CD4-positive, alpha-beta T cell treated with Interleukin-15 for 1 hour (primary cell): Measurements from ENCODE around the gene NME7.
"Not testable (repeated sequence)": the region's sequence is repeated elsewhere in the genome, so short reads cannot be mapped to it uniquely, and the experiment has no call there.

Experiments
- DNase-seq: peaks from one replicate; pipeline ENCODE4 v3.0.0-alpha.2; 2020

Gene NME7

GRCh38 chr1:169149555-169150286, 217.9 kb downstream of the NME7 start:
- DNase-seq = no peak

- DNase-seq = no peak
Measured at GRCh38 chr1:169148472-169149252, 218.9 kb downstream of the NME7 start.

DNA sequence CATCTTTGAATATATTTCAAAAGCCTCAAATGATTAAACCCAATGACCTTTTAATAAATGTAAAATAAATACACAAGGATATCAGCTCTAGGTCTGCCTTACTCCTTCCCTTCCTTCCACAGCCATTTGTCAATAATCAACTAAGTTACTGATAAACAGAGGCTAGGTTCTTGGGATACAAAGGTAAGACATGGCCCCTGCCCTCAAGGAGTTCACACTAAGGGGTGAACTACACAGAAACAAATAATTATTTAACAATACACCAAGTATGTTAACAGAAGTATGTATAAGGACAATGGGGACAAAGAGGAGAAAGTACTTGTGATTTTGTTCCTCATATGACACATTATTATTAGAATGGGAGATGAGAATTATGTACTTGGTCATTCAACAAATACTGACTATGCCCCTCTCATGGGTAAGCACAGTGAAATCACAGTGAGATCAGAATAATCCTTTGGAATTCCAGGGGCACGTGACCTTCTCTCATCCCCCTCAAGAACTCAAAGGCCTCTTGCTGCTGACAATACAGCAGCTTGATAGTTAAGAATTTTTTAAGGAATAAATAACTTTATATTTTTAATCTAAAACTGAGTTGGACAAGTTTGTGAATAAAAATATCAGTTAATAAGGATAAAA, 220.9 kb downstream of the NME7 start:
- no peak for DNase-seq

GRCh38 chr1:169144941-169145626, 222.5 kb downstream of the NME7 start:
- no peak for DNase-seq

DNA sequence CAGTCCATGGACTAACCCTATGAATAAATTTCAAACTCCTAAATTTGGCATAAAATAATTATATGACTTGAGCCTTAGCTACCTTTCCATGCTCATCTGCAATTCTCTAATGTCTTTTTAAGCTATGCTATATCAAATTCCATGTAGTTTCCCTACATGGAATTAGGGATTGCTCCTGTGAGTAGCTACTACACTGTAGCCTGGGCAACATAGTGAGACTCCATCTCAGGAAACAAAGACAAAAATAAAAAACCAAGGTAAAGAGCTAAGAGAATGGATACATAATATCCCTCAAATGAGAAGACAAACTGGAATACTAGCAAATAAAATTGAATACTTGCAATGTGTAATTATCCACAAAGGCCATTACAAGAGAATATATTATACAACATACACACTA, 223.6 kb downstream of the NME7 start:
- DNase-seq = no peak

DNA sequence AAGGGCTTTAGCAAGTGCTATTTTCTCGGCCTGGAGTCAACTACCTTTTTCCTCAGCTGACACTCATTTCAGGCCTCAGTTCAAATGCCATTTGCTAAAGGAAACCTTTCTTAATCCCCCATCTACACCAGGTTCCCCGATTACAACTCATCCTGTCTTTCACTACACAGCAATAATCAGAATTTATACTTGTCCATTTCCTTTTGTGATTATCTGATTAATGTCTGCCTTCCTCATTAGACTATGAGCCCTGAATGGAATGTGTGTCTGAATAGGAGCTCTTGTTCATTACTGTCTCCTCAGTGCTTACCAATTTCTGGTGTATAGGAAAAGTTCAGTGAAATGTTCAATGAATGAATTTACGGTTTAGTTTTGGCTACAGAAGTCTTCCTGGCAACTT, 224.3 kb downstream of the NME7 start:
- no peak for DNase-seq

DNA sequence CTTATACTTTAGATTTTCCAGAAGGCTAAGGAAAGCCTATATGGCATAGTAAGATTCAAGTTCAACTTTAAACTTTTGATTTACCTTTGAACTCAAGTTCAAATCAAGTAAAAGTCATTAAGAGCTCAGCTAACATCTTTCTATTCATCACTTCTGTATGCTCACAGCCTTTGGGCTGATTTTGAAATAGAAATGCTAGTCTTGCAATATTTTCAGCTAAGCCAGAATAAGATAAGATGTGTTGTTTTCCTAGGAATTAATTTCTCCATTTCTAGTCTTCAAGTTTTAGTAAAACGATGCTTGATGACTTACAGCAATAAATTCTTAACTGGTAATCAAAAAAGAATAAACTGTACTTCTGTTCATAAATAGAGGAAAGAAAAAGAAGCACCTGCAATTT, 225.5 kb downstream of the NME7 start:
- no peak for DNase-seq

GRCh38 chr1:169141356-169141755, 226.2 kb downstream of the NME7 start:
- no peak for DNase-seq

DNA sequence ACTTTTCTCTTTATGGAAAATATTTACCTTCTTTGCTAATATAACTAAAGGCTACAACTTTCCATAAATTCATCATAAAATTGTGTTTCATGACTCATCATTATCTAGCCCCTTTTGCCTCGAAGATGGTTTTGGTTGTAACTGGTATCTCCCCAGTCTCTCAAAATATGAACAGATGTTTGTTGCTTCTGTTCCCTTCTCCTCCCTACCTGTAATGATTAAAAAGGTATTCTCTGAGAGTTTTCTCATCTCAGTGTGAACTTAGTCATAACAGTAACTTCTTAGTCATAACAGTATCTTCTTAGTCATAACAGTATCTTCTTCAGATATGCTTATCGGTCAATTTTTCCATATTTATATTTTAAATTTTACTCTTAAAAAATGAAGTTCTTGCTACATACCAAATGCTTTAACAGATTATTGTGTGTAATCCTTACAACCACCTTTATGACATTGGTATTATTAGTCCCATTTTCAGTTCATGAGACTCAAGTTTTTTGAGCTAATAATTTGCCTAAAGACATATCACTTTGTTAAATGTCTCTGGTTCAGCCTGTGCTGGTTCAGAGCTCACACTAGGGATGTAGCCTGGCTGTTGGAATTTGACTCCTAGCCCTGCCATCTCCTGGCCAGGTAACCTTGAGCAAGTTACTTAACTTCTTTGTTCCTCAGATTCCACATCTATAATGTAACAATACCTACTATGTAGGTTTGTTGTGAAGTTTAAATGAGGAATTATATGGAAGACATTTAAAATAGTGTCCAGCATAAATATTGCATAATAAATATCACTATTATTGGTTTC, 228.5 kb downstream of the NME7 start:
- no peak for DNase-seq

- DNase-seq = no peak
Measured at GRCh38 chr1:169137357-169137756, 230.2 kb downstream of the NME7 start.

- DNase-seq = no peak
Measured at GRCh38 chr1:169133801-169134502, 233.6 kb downstream of the NME7 start.

DNA sequence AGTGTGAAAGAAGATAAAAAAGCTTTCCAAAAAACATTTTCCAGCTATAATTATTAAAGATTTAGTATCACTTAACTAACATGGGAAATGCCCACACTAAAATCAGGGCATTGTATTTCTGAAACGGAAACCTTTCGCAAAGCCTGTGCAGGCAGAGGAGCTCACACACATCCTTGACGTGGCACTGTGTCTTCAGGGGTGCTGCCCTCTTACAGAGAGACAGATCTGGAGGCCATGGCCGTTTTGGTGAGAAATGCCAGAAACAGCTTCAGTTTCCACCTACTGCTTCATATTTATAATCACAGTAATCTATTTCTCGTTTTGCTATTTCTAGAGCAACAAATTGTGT, 234.4 kb downstream of the NME7 start:
- no peak for DNase-seq

GRCh38 chr1:169132512-169133227, 234.9 kb downstream of the NME7 start:
- DNase-seq = no peak

- DNase-seq = no peak
Measured at GRCh38 chr1:169130683-169131082, 236.9 kb downstream of the NME7 start.

- DNase-seq = no peak
Measured at GRCh38 chr1:169129109-169129784, 238.3 kb downstream of the NME7 start.

DNA sequence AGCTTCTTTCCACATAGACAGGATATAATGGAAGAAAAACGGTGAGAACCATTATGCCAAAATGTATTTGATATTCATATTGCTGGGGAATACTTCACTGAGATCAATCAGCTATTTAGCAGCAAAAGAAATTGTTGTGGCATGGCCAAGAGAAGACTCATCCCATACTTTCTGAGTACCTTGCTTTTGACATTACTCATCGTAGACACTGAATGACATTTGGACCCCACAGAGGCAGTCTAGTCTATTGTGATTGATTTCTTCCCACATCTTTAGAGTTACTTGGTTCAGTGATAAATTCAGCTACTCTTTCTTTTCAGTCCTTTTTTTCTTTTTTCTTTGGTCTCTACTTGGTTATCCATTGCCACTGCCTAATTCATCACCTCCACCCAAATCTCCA, 239.0 kb downstream of the NME7 start:
- no peak for DNase-seq

DNA sequence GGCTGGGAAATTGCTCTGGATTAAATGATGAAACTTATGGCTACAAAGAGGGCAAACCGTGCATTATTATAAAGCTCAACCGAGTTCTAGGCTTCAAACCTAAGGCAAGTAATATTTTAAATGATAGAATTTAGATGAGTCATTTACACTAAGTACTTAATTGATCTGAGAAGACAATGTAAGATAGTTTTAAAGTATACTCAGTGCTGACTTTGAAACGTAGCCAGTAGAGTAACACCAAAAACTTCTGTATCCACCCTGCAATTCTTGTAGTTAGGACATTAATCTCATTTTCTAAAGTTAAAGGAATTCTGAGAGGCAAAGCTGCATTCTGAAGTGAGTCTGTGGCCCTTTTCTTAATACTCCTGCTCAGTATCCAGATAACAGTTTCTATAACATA, 240.3 kb downstream of the NME7 start:
- no peak for DNase-seq

DNA sequence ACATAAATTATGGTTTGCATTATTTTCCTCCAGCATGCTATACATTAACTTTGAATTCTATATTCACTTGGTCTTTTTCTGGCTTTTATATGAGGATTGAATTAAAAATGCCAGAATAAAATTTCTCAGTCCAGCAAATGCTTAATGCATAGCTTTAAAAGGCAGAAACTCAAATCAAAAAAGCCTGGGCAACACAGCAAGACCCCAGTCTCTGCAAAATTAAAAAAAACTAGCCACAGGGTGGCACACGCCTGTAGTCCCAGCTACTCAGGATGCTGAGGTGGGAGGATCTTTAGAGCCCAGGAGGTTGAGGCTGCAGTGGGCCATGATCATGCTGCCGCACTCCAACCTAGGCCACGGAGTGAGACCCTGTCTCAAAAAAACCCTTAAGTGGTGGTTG, 241.3 kb downstream of the NME7 start:
- no peak for DNase-seq

DNA sequence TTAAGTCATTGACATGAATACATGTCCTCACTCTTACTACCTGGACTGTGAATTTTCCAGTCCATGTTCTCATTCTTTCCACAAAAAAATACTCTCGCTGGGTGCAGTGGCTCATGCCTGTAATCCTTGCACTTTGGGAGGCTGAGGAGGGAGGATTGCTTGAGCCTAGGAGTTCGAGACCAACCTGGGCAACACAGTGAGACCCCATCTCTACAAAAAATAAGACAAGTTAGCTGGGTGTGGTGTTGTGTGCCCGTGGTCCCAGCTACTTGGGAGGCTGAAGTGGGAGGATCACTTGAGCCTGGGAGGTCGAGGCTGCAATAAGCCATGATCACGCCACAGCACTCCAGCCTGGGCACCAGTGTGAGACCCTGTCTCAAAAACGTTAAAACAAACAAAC, 242.0 kb downstream of the NME7 start:
- not testable (repeated sequence) for DNase-seq

DNA sequence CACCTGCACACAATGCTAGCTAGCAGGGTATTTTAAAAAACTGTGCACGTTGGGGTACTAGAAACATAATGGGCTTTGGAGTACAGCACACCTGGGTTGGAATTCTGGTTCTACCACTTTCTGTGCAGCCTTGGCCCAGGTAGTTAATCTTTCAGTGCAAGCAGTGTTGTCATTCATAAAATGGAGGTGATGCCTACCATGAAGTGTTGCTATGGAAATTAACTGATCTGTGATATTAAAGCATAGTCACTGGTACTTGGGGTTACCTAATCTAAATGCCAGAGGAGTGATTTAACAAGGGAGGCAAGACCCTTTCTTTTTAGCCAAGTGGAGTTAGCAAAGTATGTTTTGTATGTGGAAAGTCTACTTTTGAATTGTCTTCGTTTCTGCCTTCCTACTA, 243.1 kb downstream of the NME7 start:
- no peak for DNase-seq

GRCh38 chr1:169122976-169123375, 244.6 kb downstream of the NME7 start:
- no peak for DNase-seq
